ENCODE measurements around the gene SHANK1.

DNA sequence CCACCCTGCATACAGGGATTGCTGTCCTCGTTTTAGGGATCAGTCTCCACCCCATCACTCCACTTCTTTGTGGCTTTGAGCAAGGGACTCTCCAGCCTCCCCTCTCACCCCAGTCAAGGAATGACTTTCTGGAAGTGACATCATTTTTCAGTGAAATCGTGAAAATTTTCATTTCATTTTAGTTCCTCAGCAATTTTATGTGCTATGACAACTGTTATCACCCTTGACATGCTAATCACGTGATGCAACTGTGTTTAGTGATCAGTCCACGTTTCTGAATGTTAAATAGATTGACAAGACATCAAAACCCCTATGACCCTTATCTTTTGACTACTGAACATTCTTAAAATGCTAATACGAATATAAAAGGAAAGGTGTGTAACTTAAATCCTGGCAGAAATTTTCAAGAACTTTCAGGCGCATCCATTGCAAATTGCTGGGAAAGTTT lies 62.4 kb downstream of the SHANK1 start:
- TF ChIP-seq POLR2A (IDR thresholded peaks at IDR 0.05) = no peak
- TF ChIP-seq, protein P1, sequence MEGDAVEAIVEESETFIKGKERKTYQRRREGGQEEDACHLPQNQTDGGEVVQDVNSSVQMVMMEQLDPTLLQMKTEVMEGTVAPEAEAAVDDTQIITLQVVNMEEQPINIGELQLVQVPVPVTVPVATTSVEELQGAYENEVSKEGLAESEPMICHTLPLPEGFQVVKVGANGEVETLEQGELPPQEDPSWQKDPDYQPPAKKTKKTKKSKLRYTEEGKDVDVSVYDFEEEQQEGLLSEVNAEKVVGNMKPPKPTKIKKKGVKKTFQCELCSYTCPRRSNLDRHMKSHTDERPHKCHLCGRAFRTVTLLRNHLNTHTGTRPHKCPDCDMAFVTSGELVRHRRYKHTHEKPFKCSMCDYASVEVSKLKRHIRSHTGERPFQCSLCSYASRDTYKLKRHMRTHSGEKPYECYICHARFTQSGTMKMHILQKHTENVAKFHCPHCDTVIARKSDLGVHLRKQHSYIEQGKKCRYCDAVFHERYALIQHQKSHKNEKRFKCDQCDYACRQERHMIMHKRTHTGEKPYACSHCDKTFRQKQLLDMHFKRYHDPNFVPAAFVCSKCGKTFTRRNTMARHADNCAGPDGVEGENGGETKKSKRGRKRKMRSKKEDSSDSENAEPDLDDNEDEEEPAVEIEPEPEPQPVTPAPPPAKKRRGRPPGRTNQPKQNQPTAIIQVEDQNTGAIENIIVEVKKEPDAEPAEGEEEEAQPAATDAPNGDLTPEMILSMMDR (IDR thresholded peaks at IDR 0.05) = no peak
